Activated naive CD4-positive, alpha-beta T cell treated with anti-CD3 and anti-CD28 coated beads, Interleukin-2, amount 50 U/mL, for 72 hours (primary cell): ENCODE measurements around the gene ISOC1. TPM values are rescaled to one million over a fixed set of nuclear protein-coding genes. Genes with fewer than 3 reads are reported as not detected.

Experiments used
- ATAC-seq, 2 donors: fragments of 150-1000 bp; cut with Tn5 transposase; 2 replicates each; pipeline ENCODE4 v1.10.0; 2021; ENCODE audit warnings: mild to moderate bottlenecking in 2 of 2, moderate library complexity in 2 of 2
- DNase-seq, 2 donors: peaks; one replicate each; pipeline ENCODE4 v3.0.0; 2021 to 2022; ENCODE audit warnings: low spot score in 2 of 2
- H3K27ac Mint-ChIP-seq, 2 donors: one replicate each; pipeline ENCODE4 v1.8.0; 2022; ENCODE audit warnings: mild to moderate bottlenecking in 2 of 2, mixed read lengths in 2 of 2
- H3K36me3 Mint-ChIP-seq, 2 donors: one replicate each; pipeline ENCODE4 v1.8.0; 2022; ENCODE audit warnings: mixed read lengths in 2 of 2
- H3K9me3 Mint-ChIP-seq, 2 donors: one replicate each; pipeline ENCODE4 v1.8.0; 2022; ENCODE audit warnings: mixed read lengths in 2 of 2
- total RNA-seq, 2 donors: library from RNA; stranded (reverse); gene quantifications; one replicate each; pipeline ENCODE4 v1.2.3, GENCODE V29; 2022

Gene ISOC1
- total RNA-seq, 2 donors from 2014 or later: 18.5 to 24.0 TPM

- no peak for DNase-seq
- no peak for ATAC-seq
- H3K36me3 Mint-ChIP-seq: no peaks in the 10 kb centered on the region
- H3K9me3 Mint-ChIP-seq: no peaks in the 10 kb centered on the region
- no peak overlapping the region for H3K27ac Mint-ChIP-seq
Observed at GRCh38 chr5:129079496-129079895, 15.1 kb upstream of the ISOC1 start.

- ATAC-seq (no peak), DNase-seq (no peak)
- Mint-ChIP-seq H3K36me3 (no peaks in the 10 kb centered on the region), H3K9me3 (no peaks in the 10 kb centered on the region), H3K27ac (no peak overlapping the region)
Observed at GRCh38 chr5:129080766-129081165, 13.8 kb upstream of the ISOC1 start.

- Mint-ChIP-seq H3K9me3 (no peaks in the 10 kb centered on the region), H3K27ac (no peak overlapping the region), H3K36me3 (no peaks in the 10 kb centered on the region)
- no peak for ATAC-seq
- DNase-seq: no peak
Observed at GRCh38 chr5:129082225-129083136, 12.1 kb upstream of the ISOC1 start.

GRCh38 chr5:129094924-129095899, 663 bp downstream of the ISOC1 start:
- Mint-ChIP-seq H3K36me3 (no peaks in the 10 kb centered on the region), H3K9me3 (no peaks in the 10 kb centered on the region), H3K27ac (peak overlapping the region; percentile 47 to 75)
- peak; percentile 39 to 78 for DNase-seq
- peak; percentile 29 to 58 for ATAC-seq

- no peak for ATAC-seq
- no peak for DNase-seq
- Mint-ChIP-seq H3K27ac (no peak overlapping the region), H3K36me3 (no peaks in the 10 kb centered on the region), H3K9me3 (no peaks in the 10 kb centered on the region)
Observed at GRCh38 chr5:129096382-129096991, 1.9 kb downstream of the ISOC1 start.

- no peaks in the 10 kb centered on the region for H3K36me3 Mint-ChIP-seq
- H3K27ac Mint-ChIP-seq: no peak overlapping the region
- H3K9me3 Mint-ChIP-seq: no peaks in the 10 kb centered on the region
Observed at GRCh38 chr5:129097498-129098296, 3.1 kb downstream of the ISOC1 start.

GRCh38 chr5:129098488-129099183, 4.1 kb downstream of the ISOC1 start:
- H3K9me3 Mint-ChIP-seq: no peaks in the 10 kb centered on the region
- no peak overlapping the region for H3K27ac Mint-ChIP-seq
- no peak for ATAC-seq
- DNase-seq: no peak
- H3K36me3 Mint-ChIP-seq: no peaks in the 10 kb centered on the region

More at GRCh38 chr5:129097498-129098296, 3.1 kb downstream of the ISOC1 start:
- DNase-seq: no peak
- ATAC-seq: no peak

- no peak overlapping the region for H3K27ac Mint-ChIP-seq
- no peak for ATAC-seq
- no peak for DNase-seq
- no peaks in the 10 kb centered on the region for H3K36me3 Mint-ChIP-seq
- no peaks in the 10 kb centered on the region for H3K9me3 Mint-ChIP-seq
Observed at GRCh38 chr5:129099184-129099569, 4.6 kb downstream of the ISOC1 start.

GRCh38 chr5:129101794-129102193, 7.2 kb downstream of the ISOC1 start:
- ATAC-seq: no peak
- peaks cover 0 to 5% of the 10 kb centered on the region in 2 donors for H3K36me3 Mint-ChIP-seq
- no peak for DNase-seq
- H3K27ac Mint-ChIP-seq: no peak overlapping the region
- no peaks in the 10 kb centered on the region for H3K9me3 Mint-ChIP-seq

GRCh38 chr5:129103397-129103796, 8.8 kb downstream of the ISOC1 start:
- peaks cover 0 to 10% of the 10 kb centered on the region in 2 donors for H3K36me3 Mint-ChIP-seq
- H3K27ac Mint-ChIP-seq: no peak overlapping the region
- ATAC-seq (no peak), DNase-seq (no peak)
- H3K9me3 Mint-ChIP-seq: no peaks in the 10 kb centered on the region

GRCh38 chr5:129104915-129105455, 10.4 kb downstream of the ISOC1 start:
- ATAC-seq: no peak
- no peak overlapping the region for H3K27ac Mint-ChIP-seq
- H3K36me3 Mint-ChIP-seq: peaks cover 12 to 17% of the 10 kb centered on the region in 2 donors
- no peaks in the 10 kb centered on the region for H3K9me3 Mint-ChIP-seq
- DNase-seq: no peak

- ATAC-seq: no peak
- Mint-ChIP-seq H3K27ac (no peak overlapping the region), H3K9me3 (no peaks in the 10 kb centered on the region), H3K36me3 (peaks cover 17 to 21% of the 10 kb centered on the region in 2 donors)
- DNase-seq: no peak
Observed at GRCh38 chr5:129107637-129108036, 13.1 kb downstream of the ISOC1 start.

GRCh38 chr5:129110742-129111141, 16.2 kb downstream of the ISOC1 start:
- no peak for ATAC-seq
- H3K36me3 Mint-ChIP-seq: peaks cover 12 to 21% of the 10 kb centered on the region in 2 donors
- DNase-seq: no peak
- H3K27ac Mint-ChIP-seq: no peak overlapping the region
- H3K9me3 Mint-ChIP-seq: no peaks in the 10 kb centered on the region

GRCh38 chr5:129111351-129111750, 16.8 kb downstream of the ISOC1 start:
- H3K27ac Mint-ChIP-seq: peak overlapping the region in 1 of 2 donors; percentile 38
- ATAC-seq (no peak), DNase-seq (no peak)
- no peaks in the 10 kb centered on the region for H3K9me3 Mint-ChIP-seq
- peaks cover 12 to 21% of the 10 kb centered on the region in 2 donors for H3K36me3 Mint-ChIP-seq

GRCh38 chr5:129112295-129112694, 17.7 kb downstream of the ISOC1 start:
- no peaks in the 10 kb centered on the region for H3K9me3 Mint-ChIP-seq
- H3K27ac Mint-ChIP-seq: no peak overlapping the region
- DNase-seq (no peak), ATAC-seq (no peak)
- peaks cover 12 to 21% of the 10 kb centered on the region in 2 donors for H3K36me3 Mint-ChIP-seq
